Effector CD4-positive, alpha-beta T cell (primary cell): ENCODE data around the gene HSD17B13.
"Not testable (repeated sequence)": the region's sequence is repeated elsewhere in the genome, so short reads cannot be mapped to it uniquely, and the experiment has no call there.

Experiments used
- DNase-seq: peaks from one replicate; pipeline ENCODE4 v3.0.0-alpha.2; 2020

HSD17B13 gene

DNA sequence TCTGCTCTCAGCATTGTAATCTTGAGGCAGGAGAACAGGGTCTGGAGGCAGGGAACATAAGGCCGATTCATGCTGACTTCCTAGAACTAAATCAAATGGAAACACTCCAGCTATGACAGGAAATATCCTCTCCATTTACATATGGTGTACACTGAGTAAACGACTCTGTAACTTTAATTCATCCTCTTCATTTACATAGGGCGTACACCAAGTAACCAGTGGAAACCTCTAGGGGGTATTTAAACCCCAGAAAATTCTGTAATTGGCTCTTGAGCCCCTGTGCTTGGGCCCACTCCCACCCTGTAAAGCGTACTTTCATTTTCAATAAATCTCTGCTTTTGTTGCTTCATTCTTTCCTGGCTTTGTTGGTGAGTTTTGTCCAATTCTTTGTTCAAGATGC, 7.7 kb downstream of the HSD17B13 start:
- DNase-seq = not testable (repeated sequence)

DNA sequence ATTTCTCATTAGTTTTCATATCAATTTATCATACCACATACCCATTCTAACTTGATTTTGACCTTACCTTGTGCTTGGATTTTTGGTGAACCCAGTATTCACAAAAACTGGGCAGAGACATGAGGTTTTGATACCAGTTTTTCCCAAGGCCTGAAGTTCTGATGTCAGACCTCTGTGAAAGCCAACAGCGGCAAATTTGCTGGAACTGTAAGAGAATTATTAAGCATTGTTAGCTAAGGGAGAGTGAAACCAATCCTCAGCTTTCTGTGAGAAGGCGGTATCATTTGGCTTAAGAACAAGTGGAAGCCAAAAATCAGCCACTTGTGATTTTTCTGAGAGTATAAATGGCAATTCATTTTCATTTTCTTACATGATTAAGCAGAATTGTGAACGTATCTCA, 8.9 kb downstream of the HSD17B13 start:
- DNase-seq = no peak

DNA sequence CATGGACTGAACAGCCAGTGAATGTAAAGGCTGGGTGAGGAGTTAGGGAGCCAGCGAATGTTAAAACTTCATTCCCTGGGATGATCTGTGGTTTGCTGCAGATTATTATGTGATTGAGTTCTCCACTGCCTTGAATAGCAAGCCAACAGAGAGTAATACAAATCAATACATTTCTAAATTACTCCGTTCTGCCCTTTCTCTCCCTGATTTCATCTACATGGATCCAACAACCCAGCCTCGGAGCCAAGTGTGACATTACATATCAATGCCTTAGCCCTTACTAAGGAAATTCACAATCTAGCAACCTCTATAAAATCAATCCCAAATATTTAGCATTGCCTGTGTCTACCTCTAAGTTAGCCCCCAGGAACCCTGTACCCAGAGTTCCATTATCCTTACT, 11.0 kb downstream of the HSD17B13 start:
- DNase-seq = no peak

GRCh38 chr4:87310691-87311335, 11.9 kb downstream of the HSD17B13 start:
- DNase-seq = no peak

DNA sequence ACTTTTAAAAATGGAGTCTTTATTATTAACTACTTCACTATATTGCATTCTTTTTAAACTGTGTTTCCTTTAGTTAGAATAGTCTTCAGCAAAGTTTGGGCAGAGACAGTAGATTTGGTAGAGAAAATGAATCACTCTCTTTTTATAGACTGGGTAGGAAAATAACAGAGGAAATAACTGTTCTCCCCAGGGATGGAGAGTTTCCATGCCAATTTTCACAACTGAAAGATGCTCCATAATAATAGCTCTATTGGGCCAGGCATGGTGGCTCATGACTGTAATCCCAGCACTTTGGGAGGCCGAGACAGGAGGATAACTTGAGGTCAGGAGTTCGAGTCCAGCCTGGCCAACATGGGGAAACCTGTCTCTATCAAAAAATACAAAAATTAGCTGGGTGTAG, 13.1 kb downstream of the HSD17B13 start:
- DNase-seq = no peak

- DNase-seq = no peak
Observed at GRCh38 chr4:87306056-87306455, 16.6 kb downstream of the HSD17B13 start.

DNA sequence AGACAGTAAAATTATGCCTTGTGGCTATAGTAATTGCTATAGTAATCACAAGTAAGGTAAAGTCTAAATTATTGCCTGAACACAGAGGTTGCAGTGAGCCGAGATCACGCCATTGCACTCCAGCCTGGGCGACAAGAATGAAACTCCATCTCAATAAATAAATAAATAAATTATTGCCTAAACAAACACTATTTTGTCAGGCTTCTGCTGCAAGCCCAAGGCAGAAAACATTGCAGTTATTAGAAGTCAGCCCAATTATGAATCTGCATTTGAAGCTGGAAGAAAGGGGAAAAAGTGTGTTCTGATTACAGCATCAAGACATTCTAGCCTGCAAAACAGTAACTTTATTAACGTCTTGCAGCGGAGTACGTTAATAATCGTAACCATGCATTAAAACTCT, 17.1 kb downstream of the HSD17B13 start:
- DNase-seq = no peak

DNA sequence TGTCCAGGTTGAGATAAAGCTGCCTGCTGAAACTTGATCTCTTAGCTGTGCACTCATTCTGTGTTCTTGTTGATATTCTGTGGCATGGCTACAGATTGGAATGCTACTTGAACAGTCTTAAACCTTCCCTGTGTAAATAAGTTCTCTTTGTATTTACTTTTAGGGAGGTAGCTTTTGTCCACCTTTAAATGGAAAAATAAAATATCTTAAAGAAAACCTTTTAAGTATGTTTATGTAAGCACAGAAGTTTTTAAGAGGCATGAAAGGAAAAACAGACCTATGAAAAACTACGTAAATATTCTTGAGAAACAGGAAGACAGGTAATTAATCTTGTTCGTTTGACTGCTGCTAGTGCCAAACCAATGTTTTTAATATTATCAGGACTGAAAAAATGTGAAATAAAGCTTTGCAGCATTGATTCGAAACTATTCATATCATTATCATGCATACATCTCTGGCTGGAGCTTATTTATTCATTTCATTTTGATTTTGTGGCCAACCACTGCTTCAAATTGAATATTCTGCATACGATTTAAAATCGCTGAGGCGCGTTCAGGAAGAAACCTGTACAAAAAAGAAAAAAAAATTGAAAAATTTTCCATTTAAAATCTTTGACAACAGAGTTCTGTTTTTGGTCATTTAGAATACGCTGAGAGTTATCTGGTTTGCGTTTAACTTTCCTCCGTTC, 17.8 kb downstream of the HSD17B13 start:
- DNase-seq = no peak

DNA sequence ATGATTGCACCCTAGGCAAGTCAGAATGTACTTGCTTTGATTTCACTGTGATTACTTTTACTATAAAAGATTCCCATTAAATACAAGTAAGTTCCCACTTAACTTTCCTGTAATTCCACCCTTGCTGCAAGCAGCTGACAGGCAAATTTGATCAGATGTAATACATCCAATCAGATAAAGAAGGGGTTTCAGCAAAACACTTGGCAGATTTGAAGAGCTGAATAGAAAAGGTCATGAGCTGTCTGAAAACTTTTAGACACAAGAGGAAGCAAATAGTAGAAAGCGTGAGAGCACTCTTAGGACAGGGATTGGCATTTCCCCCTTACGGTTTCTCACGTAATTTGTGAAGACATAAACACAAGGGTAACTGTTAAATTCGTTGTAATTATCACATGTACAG, 22.8 kb downstream of the HSD17B13 start:
- DNase-seq = no peak

GRCh38 chr4:87298362-87298761, 24.3 kb downstream of the HSD17B13 start:
- DNase-seq = no peak

- DNase-seq = not testable (repeated sequence)
Observed at GRCh38 chr4:87294911-87295310, 27.8 kb downstream of the HSD17B13 start.

DNA sequence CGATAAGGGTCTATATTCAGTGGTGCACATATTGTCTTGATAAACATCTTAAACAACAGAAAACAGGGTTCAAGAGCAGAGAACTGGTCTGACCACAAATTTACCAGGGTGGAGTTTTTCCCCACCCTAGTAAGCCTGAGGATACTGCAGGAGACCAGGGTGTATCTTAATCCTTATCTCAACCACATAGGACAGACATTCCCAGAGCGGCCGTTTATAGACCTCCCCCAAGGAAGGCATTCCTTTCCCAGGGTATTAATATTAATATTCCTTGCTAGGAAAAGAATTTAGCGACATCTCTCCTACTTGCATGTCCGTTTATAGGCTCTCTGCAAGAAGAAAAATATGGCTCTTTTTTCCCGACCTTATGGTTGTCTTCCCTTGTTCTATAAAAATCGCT, 28.8 kb downstream of the HSD17B13 start:
- DNase-seq = not testable (repeated sequence)

DNA sequence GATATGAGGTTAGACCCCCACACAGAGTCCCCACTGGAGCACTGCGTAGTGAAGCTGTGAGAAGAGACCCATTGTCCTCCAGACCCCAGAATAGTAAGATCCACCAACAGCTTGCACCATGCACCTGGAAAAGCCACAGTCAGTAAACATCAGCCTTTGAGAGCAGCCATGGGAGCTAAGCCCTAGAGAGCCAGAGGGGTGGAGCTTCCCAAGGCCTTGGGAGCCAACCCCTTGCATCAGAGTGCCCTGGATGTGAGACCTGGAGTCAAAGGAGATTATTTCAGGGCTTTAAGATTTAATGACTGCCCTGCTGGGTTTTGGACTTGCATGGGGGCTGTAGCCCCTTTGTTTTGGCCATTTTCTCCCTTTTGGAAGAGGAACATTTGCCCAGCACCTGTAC, 35.7 kb downstream of the HSD17B13 start:
- no peak for DNase-seq

GRCh38 chr4:87284268-87284667, 38.4 kb downstream of the HSD17B13 start:
- DNase-seq = not testable (repeated sequence)

DNA sequence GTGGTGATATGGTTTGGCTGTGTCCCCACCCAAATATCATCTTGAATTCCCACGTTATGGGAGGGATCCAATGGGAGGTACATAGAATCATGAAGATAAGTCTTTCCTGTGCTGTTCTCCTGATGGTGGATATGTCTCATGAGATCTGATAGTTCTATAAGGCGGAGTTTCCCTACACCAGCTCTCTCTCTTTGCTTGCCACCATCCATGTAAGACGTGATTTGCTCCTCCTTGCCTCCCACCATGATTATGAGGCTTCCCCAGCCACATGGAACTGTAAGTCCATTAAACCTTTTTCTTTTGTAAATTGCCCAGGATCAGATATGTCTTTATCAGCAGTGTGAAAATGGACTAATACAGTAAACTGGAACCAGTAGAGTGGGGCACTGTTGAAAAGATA, 39.5 kb downstream of the HSD17B13 start:
- no peak for DNase-seq

- DNase-seq = no peak
Observed at GRCh38 chr4:87281603-87282002, 41.1 kb downstream of the HSD17B13 start.

GRCh38 chr4:87278335-87278794, 44.3 kb downstream of the HSD17B13 start:
- no peak for DNase-seq

- no peak for DNase-seq
Observed at GRCh38 chr4:87275311-87275710, 47.4 kb downstream of the HSD17B13 start.

DNA sequence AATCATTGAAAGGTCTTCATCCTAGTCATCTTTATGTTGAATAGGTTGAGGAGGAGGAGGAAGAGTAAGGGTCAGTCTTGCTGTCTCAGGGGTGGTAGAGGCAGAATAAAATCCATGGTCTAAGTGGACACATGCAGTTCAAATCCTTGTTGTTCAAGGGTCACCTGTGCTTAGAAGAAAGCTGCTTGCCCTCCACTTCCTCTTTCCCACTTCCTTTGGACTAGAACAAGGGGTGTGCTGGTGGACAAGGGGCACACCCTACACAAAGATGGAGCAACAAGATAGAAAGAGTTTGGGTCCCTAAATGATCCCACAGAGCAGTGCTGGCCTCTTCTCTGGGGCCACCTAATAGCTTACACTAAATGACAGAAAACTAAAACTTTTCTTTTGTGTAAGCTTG, 47.9 kb downstream of the HSD17B13 start:
- no peak for DNase-seq

DNA sequence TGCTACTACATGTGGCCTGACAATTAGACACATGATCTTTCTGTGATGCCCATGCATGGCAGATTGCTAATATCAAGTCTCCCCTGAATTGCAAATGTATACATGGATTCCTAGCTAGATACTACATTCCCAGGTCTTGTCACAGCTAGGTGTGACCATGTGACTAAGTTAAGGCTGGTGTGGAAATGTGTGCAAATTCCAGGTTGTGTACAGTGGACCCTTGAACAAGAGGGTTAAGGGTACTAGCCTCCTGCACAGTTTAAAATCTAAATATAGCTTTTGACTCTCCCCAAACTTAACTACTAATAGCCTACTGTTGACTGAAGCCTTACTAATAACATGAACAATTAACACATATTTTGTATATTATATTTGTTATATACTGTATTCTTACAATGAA, 48.4 kb downstream of the HSD17B13 start:
- DNase-seq = no peak

GRCh38 chr4:87270825-87271224, 51.9 kb downstream of the HSD17B13 start:
- no peak for DNase-seq

- no peak for DNase-seq
Observed at GRCh38 chr4:87270144-87270543, 52.5 kb downstream of the HSD17B13 start.

DNA sequence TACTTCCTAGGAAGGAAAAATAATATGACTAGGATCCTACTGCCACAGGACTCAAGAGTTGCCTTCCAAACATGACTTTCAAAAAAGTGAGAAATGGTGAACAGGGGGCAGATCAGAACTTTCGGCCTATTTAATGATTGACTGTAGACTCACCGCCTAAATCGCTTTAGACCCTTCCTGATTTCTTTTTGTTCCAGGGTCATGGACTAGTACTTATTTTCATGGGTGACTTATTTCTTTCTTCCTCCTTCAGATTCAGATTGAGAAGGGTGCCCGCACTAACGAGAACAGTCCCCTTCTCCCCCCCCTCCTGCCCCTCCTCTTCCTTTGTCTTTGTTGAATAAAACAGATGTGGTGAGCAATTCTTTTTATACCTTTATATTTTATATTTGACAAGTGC, 54.3 kb downstream of the HSD17B13 start:
- no peak for DNase-seq

GRCh38 chr4:87266986-87267385, 55.7 kb downstream of the HSD17B13 start:
- no peak for DNase-seq

DNA sequence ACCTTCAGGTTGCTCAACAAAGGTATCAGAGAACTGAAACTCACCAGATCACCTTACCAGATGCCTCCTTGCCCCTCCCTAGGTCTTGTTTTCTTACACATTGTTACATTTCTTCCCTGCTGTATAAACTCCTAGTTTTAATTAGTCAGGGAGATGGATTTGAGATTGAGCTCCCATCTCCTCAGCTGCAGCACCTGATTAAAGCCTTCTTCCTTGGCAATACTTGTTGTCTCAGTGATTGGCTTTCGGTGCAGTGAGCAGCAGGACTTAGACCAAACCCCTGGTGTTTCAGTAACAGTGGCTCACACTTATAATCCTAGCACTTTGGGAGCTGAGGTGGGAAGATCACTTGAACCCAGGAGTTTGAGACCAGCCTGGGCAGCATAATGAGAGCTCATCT, 59.8 kb downstream of the HSD17B13 start:
- no peak for DNase-seq
